Gastroesophageal sphincter (tissue), 4 donors: Measurements from ENCODE around the gene ARHGAP12. TPM values are rescaled to one million over a fixed set of nuclear protein-coding genes. Genes with fewer than 3 reads are reported as not detected.

Source experiments
- ATAC-seq: fragments of 150-250 bp; one replicate; pipeline ENCODE4 v1.9.1; 2016; ENCODE audit warnings: mild to moderate bottlenecking, moderate library complexity
- H3K27ac ChIP-seq, 4 donors: fragments of 200-600 bp; sonication (generic) in 3 of 4; 1 replicate in 3 of 4; 2 replicates in 1 of 4; pipeline ENCODE4 v1.5.1; 2016 to 2019
- H3K27me3 ChIP-seq: fragments of 200-600 bp; sonication (generic); one replicate; pipeline ENCODE4 v1.5.1; 2019
- H3K36me3 ChIP-seq, 2 donors: fragments of 200-600 bp; sonication (generic); one replicate each; pipeline ENCODE4 v1.5.1; 2019; ENCODE audit warnings: control low read depth in 1 of 2
- H3K4me1 ChIP-seq, 3 donors: fragments of 200-600 bp; sonication (generic); 1 replicate in 2 of 3; 2 replicates in 1 of 3; pipeline ENCODE4 v1.5.1; 2016 to 2019; ENCODE audit warnings: control low read depth in 2 of 3
- H3K4me3 ChIP-seq, 2 donors: fragments of 200-600 bp; sonication (generic); one replicate each; pipeline ENCODE4 v1.5.1; 2019; ENCODE audit warnings: mild to moderate bottlenecking in 1 of 2, moderate library complexity in 1 of 2
- H3K9me3 ChIP-seq, 3 donors: fragments of 200-600 bp; sonication (generic); one replicate each; pipeline ENCODE4 v1.5.1; 2017 to 2019; ENCODE audit warnings: control low read depth in 2 of 3
- CTCF ChIP-seq, 4 experiments: fragments of 200-600 bp in 2 of 4; fragments of 450-650 bp in 2 of 4; sonication (generic) in 1 of 4; IDR thresholded peaks; one replicate each; pipeline ENCODE4 v1.5.1; 2017 to 2019; ENCODE audit warnings: antibody characterized with exemption in 4 of 4, mild to moderate bottlenecking in 2 of 4, moderate library complexity in 2 of 4
- EP300 ChIP-seq: sonication (generic); formaldehyde crosslinking; IDR thresholded peaks from one replicate; pipeline ENCODE4 v1.6.1; 2017; ENCODE audit warnings: antibody characterized with exemption, mild to moderate bottlenecking
- POLR2A ChIP-seq, 2 donors: fragments of 450-650 bp; IDR thresholded peaks; one replicate each; pipeline ENCODE4 v1.6.1; 2017; ENCODE audit warnings: antibody characterized with exemption in 2 of 2, mild to moderate bottlenecking in 2 of 2, moderate library complexity in 1 of 2
- POLR2AphosphoS5 ChIP-seq: sonication (generic); formaldehyde crosslinking; IDR thresholded peaks from one replicate; pipeline ENCODE4 v1.6.1; 2017; ENCODE audit warnings: antibody characterized with exemption
- WGBS, 2 donors: methylation state at CpG; one replicate each; pipeline ENCODE4 v1.1.5; 2018; ENCODE audit warnings: low coverage in 1 of 2; 5-methylcytosine and 5-hydroxymethylcytosine counted together
- total RNA-seq, 4 donors: library from RNA; depleted of rRNA; stranded (reverse); fragments of >200 nt; gene quantifications; one replicate each; pipeline ENCODE4 v1.1.0, GENCODE V29; 2016

ARHGAP12 gene
- total RNA-seq, 4 donors from 2014 or later: 28.0 to 43.1 (median 41.1) TPM

GRCh38 chr10:31918671-31919409, 9.8 kb downstream of the ARHGAP12 start:
- Histone ChIP-seq H3K4me3 (no peak overlapping the region), H3K27ac (no peak overlapping the region), H3K9me3 (no peaks in the 10 kb centered on the region), H3K36me3 (no peaks in the 10 kb centered on the region), H3K4me1 (peaks cover 0 to 12% (median 0%) of the 10 kb centered on the region in 3 donors), H3K27me3 (no peaks in the 10 kb centered on the region)
- no peak for ATAC-seq
- 83 to 87% methylated on average over 2 of the region's 2 CpGs for whole genome bisulfite sequencing, 2 donors
- TF ChIP-seq POLR2A (IDR thresholded peaks at IDR 0.05): no peak
- TF ChIP-seq EP300: no peak
- TF ChIP-seq CTCF (IDR thresholded peaks at IDR 0.05): no peak
- TF ChIP-seq POLR2AphosphoS5: no peak

- TF ChIP-seq POLR2A (IDR thresholded peaks at IDR 0.05) (no peak), POLR2AphosphoS5 (no peak), CTCF (IDR thresholded peaks at IDR 0.05) (no peak), EP300 (no peak)
- Histone ChIP-seq H3K4me1 (peaks cover 4 to 23% (median 6%) of the 10 kb centered on the region in 3 donors), H3K9me3 (no peaks in the 10 kb centered on the region), H3K36me3 (no peaks in the 10 kb centered on the region), H3K27ac (no peak overlapping the region), H3K27me3 (no peaks in the 10 kb centered on the region), H3K4me3 (no peak overlapping the region)
- 95 to 97% methylated on average over 2 of the region's 2 CpGs for WGBS, 2 donors
- no peak for ATAC-seq
Measured at GRCh38 chr10:31914370-31914769, 14.3 kb downstream of the ARHGAP12 start.

GRCh38 chr10:31912898-31913850, 15.5 kb downstream of the ARHGAP12 start:
- Histone ChIP-seq H3K27me3 (no peaks in the 10 kb centered on the region), H3K4me3 (no peak overlapping the region), H3K27ac (no peak overlapping the region), H3K9me3 (no peaks in the 10 kb centered on the region), H3K4me1 (peaks cover 4 to 29% (median 6%) of the 10 kb centered on the region in 3 donors), H3K36me3 (peaks cover 0 to 2% of the 10 kb centered on the region in 2 donors)
- no peak for TF ChIP-seq CTCF (IDR thresholded peaks at IDR 0.05)
- no peak for TF ChIP-seq EP300
- no peak for TF ChIP-seq POLR2AphosphoS5
- no peak for TF ChIP-seq POLR2A (IDR thresholded peaks at IDR 0.05)
- WGBS, 2 donors: 27 to 37% methylated on average over 9 to 10 of the region's 10 CpGs
- ATAC-seq: no peak

GRCh38 chr10:31912289-31912688, 16.3 kb downstream of the ARHGAP12 start:
- Histone ChIP-seq H3K36me3 (peaks cover 0 to 3% of the 10 kb centered on the region in 2 donors), H3K4me1 (peaks cover 4 to 30% (median 6%) of the 10 kb centered on the region in 3 donors), H3K27me3 (no peaks in the 10 kb centered on the region), H3K4me3 (no peak overlapping the region), H3K27ac (no peak overlapping the region), H3K9me3 (no peaks in the 10 kb centered on the region)
- 46 to 52% methylated on average over 2 of the region's 2 CpGs for WGBS, 2 donors
- TF ChIP-seq EP300 (no peak), CTCF (IDR thresholded peaks at IDR 0.05) (no peak), POLR2AphosphoS5 (no peak), POLR2A (IDR thresholded peaks at IDR 0.05) (no peak)
- no peak for ATAC-seq
